ENCODE measurements around the gene MT1G.
"Not testable (repeated sequence)": the region's sequence is repeated elsewhere in the genome, so short reads cannot be mapped to it uniquely, and the experiment has no call there.

MT1G gene

DNA sequence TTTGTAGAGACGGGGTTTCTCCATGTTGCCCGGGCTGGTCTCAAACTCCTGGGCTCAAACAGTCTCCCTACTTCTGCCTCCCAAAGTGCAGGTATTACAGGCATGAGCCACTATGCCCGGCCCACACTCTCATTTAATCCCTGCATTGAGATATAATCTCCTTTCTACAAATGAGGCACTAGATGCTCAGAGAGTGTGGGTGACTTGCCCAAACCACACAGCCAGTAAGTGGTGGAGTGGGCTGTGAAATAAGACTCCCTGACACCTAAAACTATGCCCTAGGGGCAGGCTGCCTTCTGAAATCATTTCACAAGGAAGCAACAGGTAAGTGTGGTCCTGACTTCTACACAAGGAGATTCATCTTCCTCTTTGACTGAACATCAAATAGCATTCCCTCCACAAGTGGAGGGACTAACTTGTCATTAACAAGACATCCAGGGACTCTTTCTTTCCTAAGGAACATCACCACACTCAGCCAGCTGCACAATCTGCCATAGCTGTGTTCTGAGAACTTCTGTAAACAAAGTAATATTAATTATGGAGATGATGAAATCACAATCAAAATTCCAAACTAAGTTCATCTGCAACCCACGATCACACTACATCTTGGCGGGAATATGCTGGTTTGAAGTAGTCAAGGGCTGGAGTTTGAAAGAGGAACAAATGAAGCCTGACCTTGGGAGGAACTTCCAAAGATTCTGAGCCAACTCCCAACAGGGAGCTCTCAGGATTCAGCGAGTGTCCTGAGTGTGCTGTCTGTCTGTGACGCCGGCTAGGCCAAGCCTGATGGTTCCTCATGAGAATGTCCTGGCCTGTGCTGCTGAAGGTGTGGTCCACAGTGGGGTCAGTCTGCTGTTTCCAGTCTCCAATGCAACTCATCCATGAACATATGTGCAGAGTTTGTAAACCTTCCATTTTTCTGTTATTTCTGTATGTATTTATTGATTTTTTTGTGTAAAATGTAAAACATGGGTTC, 2.3 kb downstream of the MT1G start:
- not testable (repeated sequence) for H3F3A ChIP-seq (ENCODE audit: insufficient read depth, low read length); H4K20me1 ChIP-seq (ENCODE audit: insufficient read depth, low read length); H3K79me2 ChIP-seq (ENCODE audit: low read length); H3K9me3 ChIP-seq (replicated peaks; ENCODE audit: insufficient read depth, low read length); DNase-seq; H3K4me1 ChIP-seq (ENCODE audit: low read length); H3K27ac ChIP-seq (ENCODE audit: low read length); H3K9ac ChIP-seq (ENCODE audit: low read length); H2AFZ ChIP-seq (ENCODE audit: low read length); H3K9me2 ChIP-seq (replicated peaks; ENCODE audit: insufficient read depth, low read length); H3K4me2 ChIP-seq (ENCODE audit: low read depth, low read length); H3K36me3 ChIP-seq (replicated peaks; ENCODE audit: insufficient read depth, low read length); H3K4me3 ChIP-seq (ENCODE audit: low read length)
- peaks cover 98% of the 10 kb centered on the region for H3K27me3 ChIP-seq (replicated peaks; ENCODE audit: insufficient read depth, low read length)

- H3K9me3 ChIP-seq (replicated peaks; ENCODE audit: insufficient read depth, low read length): no peaks in the 10 kb centered on the region
- H3K4me2 ChIP-seq (ENCODE audit: low read depth, low read length): no peak overlapping the region
- no peak for DNase-seq
- no peaks in the 10 kb centered on the region for H3F3A ChIP-seq (ENCODE audit: insufficient read depth, low read length)
- no peaks in the 10 kb centered on the region for H3K9me2 ChIP-seq (replicated peaks; ENCODE audit: insufficient read depth, low read length)
- no peaks in the 10 kb centered on the region for H3K36me3 ChIP-seq (replicated peaks; ENCODE audit: insufficient read depth, low read length)
- H3K4me1 ChIP-seq (ENCODE audit: low read length): no peaks in the 10 kb centered on the region
- no peaks in the 10 kb centered on the region for H4K20me1 ChIP-seq (ENCODE audit: insufficient read depth, low read length)
- no peak overlapping the region for H3K9ac ChIP-seq (ENCODE audit: low read length)
- no peak overlapping the region for H3K4me3 ChIP-seq (ENCODE audit: low read length)
- H3K27me3 ChIP-seq (replicated peaks; ENCODE audit: insufficient read depth, low read length): peaks cover 98% of the 10 kb centered on the region
- TF ChIP-seq EZH2 (optimal IDR thresholded peaks at IDR 0.05; ENCODE audit: low read depth, low read length) (no peak), EZH2phosphoT487 (IDR thresholded peaks at IDR 0.05; ENCODE audit: low read length) (no peak)
- TF ChIP-seq, protein P1, sequence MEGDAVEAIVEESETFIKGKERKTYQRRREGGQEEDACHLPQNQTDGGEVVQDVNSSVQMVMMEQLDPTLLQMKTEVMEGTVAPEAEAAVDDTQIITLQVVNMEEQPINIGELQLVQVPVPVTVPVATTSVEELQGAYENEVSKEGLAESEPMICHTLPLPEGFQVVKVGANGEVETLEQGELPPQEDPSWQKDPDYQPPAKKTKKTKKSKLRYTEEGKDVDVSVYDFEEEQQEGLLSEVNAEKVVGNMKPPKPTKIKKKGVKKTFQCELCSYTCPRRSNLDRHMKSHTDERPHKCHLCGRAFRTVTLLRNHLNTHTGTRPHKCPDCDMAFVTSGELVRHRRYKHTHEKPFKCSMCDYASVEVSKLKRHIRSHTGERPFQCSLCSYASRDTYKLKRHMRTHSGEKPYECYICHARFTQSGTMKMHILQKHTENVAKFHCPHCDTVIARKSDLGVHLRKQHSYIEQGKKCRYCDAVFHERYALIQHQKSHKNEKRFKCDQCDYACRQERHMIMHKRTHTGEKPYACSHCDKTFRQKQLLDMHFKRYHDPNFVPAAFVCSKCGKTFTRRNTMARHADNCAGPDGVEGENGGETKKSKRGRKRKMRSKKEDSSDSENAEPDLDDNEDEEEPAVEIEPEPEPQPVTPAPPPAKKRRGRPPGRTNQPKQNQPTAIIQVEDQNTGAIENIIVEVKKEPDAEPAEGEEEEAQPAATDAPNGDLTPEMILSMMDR (IDR thresholded peaks at IDR 0.05; ENCODE audit: low read length): no peak
- H3K79me2 ChIP-seq (ENCODE audit: low read length): no peaks in the 10 kb centered on the region
- H3K27ac ChIP-seq (ENCODE audit: low read length): no peak overlapping the region
- no peak overlapping the region for H2AFZ ChIP-seq (ENCODE audit: low read length)
These were observed 3.4 kb downstream of the MT1G start for GRCh38 chr16:56664506-56664905.

- H3K4me1 ChIP-seq (ENCODE audit: low read length): no peaks in the 10 kb centered on the region
- H3K4me2 ChIP-seq (ENCODE audit: low read depth, low read length): no peak overlapping the region
- no peak overlapping the region for H3K27ac ChIP-seq (ENCODE audit: low read length)
- DNase-seq: no peak
- H4K20me1 ChIP-seq (ENCODE audit: insufficient read depth, low read length): no peaks in the 10 kb centered on the region
- H3K9ac ChIP-seq (ENCODE audit: low read length): no peak overlapping the region
- no peak overlapping the region for H2AFZ ChIP-seq (ENCODE audit: low read length)
- no peak overlapping the region for H3K4me3 ChIP-seq (ENCODE audit: low read length)
- H3F3A ChIP-seq (ENCODE audit: insufficient read depth, low read length): no peaks in the 10 kb centered on the region
- H3K9me3 ChIP-seq (replicated peaks; ENCODE audit: insufficient read depth, low read length): no peaks in the 10 kb centered on the region
- no peaks in the 10 kb centered on the region for H3K9me2 ChIP-seq (replicated peaks; ENCODE audit: insufficient read depth, low read length)
- H3K79me2 ChIP-seq (ENCODE audit: low read length): no peaks in the 10 kb centered on the region
- peaks cover 97% of the 10 kb centered on the region for H3K27me3 ChIP-seq (replicated peaks; ENCODE audit: insufficient read depth, low read length)
- TF ChIP-seq EZH2phosphoT487 (IDR thresholded peaks at IDR 0.05; ENCODE audit: low read length): no peak
- H3K36me3 ChIP-seq (replicated peaks; ENCODE audit: insufficient read depth, low read length): no peaks in the 10 kb centered on the region
These were observed 5.2 kb downstream of the MT1G start for GRCh38 chr16:56662357-56663354.

DNA sequence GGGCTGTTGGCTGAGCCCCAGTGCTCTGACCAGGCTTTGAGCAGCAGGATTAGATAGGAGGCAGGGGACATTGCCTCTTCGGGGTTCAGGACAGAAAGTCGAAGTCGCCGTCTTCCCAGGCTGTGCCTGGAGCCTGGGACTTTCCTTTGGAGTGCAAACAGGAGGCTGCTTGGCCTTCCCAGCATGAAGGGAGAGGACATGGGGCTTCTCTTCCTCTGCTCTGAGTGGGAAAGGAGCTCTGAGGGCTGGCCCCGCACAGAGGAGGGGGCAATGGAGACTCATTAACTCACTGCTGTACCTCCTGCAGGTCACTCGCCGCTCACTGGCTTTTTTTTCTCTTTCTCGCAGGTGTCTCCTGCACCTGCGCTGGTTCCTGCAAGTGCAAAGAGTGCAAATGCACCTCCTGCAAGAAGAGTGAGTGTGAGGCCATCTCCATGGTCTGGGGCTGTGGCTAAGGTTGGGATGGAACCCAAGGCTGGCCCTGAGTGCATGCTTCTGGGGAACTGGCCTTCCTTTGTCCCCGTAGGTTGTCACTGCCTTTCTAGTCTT, 9.5 kb downstream of the MT1G start:
- Histone ChIP-seq H3K4me2 (ENCODE audit: low read depth, low read length) (peak overlapping the region; percentile 71), H2AFZ (ENCODE audit: low read length) (peak overlapping the region; percentile 82), H3K27me3 (replicated peaks; ENCODE audit: insufficient read depth, low read length) (peaks cover 69% of the 10 kb centered on the region)

More for the DNA sequence above, 9.5 kb downstream of the MT1G start:
- no peaks in the 10 kb centered on the region for H3F3A ChIP-seq (ENCODE audit: insufficient read depth, low read length)
- H4K20me1 ChIP-seq (ENCODE audit: insufficient read depth, low read length): no peaks in the 10 kb centered on the region
- no peaks in the 10 kb centered on the region for H3K9me3 ChIP-seq (replicated peaks; ENCODE audit: insufficient read depth, low read length)
- H3K4me3 ChIP-seq (ENCODE audit: low read length): peak overlapping the region; percentile 72
- no peaks in the 10 kb centered on the region for H3K79me2 ChIP-seq (ENCODE audit: low read length)
- TF ChIP-seq EZH2phosphoT487 (IDR thresholded peaks at IDR 0.05; ENCODE audit: low read length) (no peak), EZH2 (optimal IDR thresholded peaks at IDR 0.05; ENCODE audit: low read depth, low read length) (no peak)
- TF ChIP-seq, protein P1 (IDR thresholded peaks at IDR 0.05; ENCODE audit: low read length): no peak
- H3K4me1 ChIP-seq (ENCODE audit: low read length): no peaks in the 10 kb centered on the region
- no peaks in the 10 kb centered on the region for H3K36me3 ChIP-seq (replicated peaks; ENCODE audit: insufficient read depth, low read length)
- DNase-seq: no peak
- H3K27ac ChIP-seq (ENCODE audit: low read length): no peak overlapping the region
- H3K9ac ChIP-seq (ENCODE audit: low read length): no peak overlapping the region
- H3K9me2 ChIP-seq (replicated peaks; ENCODE audit: insufficient read depth, low read length): no peaks in the 10 kb centered on the region
